ENCODE results near the gene LMOD3. TPM values are rescaled to one million over a fixed set of nuclear protein-coding genes. Genes with fewer than 3 reads are reported as not detected.

Gene LMOD3
- not detected for total RNA-seq (2021; fragmentation: NEBNext Ultra II Directional; extraction: Animal tissue kit (Norgen Biotek cat#: 25700))
- long read RNA-seq, result 0 reads

DNA sequence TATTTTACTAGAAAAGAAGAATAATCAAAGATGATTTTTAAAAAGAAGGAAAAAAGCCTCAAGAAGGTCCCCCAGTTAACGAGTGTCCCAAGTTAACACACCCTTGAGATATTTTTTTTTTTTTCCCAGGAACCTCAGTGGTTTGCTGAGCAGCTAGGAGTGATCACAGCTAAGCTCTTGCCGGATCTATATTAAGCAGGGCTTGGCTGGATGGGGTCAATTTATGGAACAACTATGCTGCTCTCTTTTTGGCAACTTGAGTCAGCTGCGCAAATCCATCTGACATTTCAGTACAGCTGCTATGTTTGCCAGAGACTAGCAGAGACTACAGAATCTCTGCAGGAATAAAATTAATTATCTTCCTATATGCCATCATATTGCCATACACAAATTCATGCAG lies at the start of gene LMOD3:
Gene LMOD3 (minus strand): TSS at position 193 of the 400 bp plus-strand sequence. CDS start 209 bp downstream, outside the sequence.
- H3K4me3 Mint-ChIP-seq, result no peak within 1 kb of the TSS
- TF ChIP-seq, protein P1, sequence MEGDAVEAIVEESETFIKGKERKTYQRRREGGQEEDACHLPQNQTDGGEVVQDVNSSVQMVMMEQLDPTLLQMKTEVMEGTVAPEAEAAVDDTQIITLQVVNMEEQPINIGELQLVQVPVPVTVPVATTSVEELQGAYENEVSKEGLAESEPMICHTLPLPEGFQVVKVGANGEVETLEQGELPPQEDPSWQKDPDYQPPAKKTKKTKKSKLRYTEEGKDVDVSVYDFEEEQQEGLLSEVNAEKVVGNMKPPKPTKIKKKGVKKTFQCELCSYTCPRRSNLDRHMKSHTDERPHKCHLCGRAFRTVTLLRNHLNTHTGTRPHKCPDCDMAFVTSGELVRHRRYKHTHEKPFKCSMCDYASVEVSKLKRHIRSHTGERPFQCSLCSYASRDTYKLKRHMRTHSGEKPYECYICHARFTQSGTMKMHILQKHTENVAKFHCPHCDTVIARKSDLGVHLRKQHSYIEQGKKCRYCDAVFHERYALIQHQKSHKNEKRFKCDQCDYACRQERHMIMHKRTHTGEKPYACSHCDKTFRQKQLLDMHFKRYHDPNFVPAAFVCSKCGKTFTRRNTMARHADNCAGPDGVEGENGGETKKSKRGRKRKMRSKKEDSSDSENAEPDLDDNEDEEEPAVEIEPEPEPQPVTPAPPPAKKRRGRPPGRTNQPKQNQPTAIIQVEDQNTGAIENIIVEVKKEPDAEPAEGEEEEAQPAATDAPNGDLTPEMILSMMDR (IDR thresholded peaks at IDR 0.05), result no peak
- no peaks in the 10 kb centered on the region for H3K36me3 Mint-ChIP-seq (ENCODE audit: low read depth)
- H3K27me3 Mint-ChIP-seq (ENCODE audit: insufficient read depth), result peaks cover 25% of the 10 kb centered on the region
- no peak within 1 kb of the TSS for H3K27ac Mint-ChIP-seq
- H3K4me1 Mint-ChIP-seq (ENCODE audit: low read depth), result no peaks in the 10 kb centered on the region; the same call in 1 of the 2 replicates
- no peak for DNase-seq
- H3K9me3 Mint-ChIP-seq, result no peaks in the 10 kb centered on the region

GRCh38 chr3:69172058-69172457 lies 49.7 kb upstream of the LMOD3 start:
- H3K36me3 Mint-ChIP-seq (ENCODE audit: low read depth), result no peaks in the 10 kb centered on the region
- no peaks in the 10 kb centered on the region for H3K9me3 Mint-ChIP-seq

DNA sequence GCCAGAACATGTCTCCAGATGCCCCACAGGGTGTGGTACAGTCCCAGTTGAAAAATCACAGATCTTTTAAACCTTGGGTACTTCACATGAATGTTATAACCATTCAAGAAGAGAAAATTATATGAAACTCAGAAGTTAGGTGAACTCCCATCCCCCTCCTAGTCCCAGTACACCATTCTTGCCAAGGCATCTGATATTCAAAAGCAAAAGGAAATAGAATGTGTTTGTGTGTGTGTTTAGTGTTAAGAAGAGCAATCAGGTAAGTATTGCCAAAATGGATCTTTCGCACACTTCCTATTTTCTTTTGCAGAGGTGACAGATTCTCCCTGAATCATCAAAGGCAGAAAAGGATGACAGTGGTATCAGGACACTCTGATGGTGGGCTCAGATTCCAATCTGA lies 44.1 kb upstream of the LMOD3 start:
- Mint-ChIP-seq H3K27ac (no peak overlapping the region), H3K4me3 (no peak overlapping the region), H3K27me3 (ENCODE audit: insufficient read depth) (peaks cover 8% of the 10 kb centered on the region; the same call in 1 of the 2 replicates), H3K4me1 (ENCODE audit: low read depth) (no peaks in the 10 kb centered on the region), H3K9me3 (no peaks in the 10 kb centered on the region), H3K36me3 (ENCODE audit: low read depth) (no peaks in the 10 kb centered on the region)
- TF ChIP-seq, protein P1 (IDR thresholded peaks at IDR 0.05), result no peak
- DNase-seq, result no peak

More at GRCh38 chr3:69172058-69172457, 49.7 kb upstream of the LMOD3 start:
- Mint-ChIP-seq H3K27ac (no peak overlapping the region), H3K4me1 (ENCODE audit: low read depth) (no peaks in the 10 kb centered on the region), H3K4me3 (no peak overlapping the region), H3K27me3 (ENCODE audit: insufficient read depth) (no peaks in the 10 kb centered on the region)
- DNase-seq, result no peak
- TF ChIP-seq, protein P1 (IDR thresholded peaks at IDR 0.05), result no peak

DNA sequence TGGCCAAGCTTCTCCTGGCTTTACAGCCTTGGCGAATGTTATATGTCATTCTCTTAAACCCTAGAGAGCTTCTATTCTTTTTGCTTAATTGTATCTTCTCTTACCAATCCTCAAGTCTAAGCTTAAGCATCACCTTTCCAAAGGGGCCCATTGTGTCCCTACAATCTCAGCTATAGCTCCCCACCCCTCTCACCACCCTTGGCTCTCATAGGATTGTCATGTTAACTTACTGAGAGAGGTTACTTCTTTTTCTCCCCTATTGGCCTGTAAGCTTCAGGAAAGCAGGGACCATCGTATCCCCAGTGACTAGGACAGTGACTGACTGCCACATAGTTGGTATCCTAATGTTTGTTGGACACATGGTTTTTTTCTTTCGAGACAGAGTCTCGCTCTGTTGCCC lies 43.3 kb upstream of the LMOD3 start:
- no peak for DNase-seq
- Mint-ChIP-seq H3K4me1 (ENCODE audit: low read depth) (no peaks in the 10 kb centered on the region), H3K9me3 (no peaks in the 10 kb centered on the region), H3K4me3 (no peak overlapping the region), H3K27me3 (ENCODE audit: insufficient read depth) (peaks cover 8% of the 10 kb centered on the region; the same call in 1 of the 2 replicates), H3K27ac (no peak overlapping the region), H3K36me3 (ENCODE audit: low read depth) (no peaks in the 10 kb centered on the region)
- TF ChIP-seq, protein P1 (IDR thresholded peaks at IDR 0.05), result no peak

GRCh38 chr3:69164296-69164695 lies 41.9 kb upstream of the LMOD3 start:
- Mint-ChIP-seq H3K36me3 (ENCODE audit: low read depth) (no peaks in the 10 kb centered on the region), H3K9me3 (no peaks in the 10 kb centered on the region), H3K4me3 (no peak overlapping the region), H3K27me3 (ENCODE audit: insufficient read depth) (peaks cover 8% of the 10 kb centered on the region; the same call in 1 of the 2 replicates), H3K27ac (no peak overlapping the region), H3K4me1 (ENCODE audit: low read depth) (no peaks in the 10 kb centered on the region)
- TF ChIP-seq, protein P1 (IDR thresholded peaks at IDR 0.05), result no peak
- DNase-seq, result no peak

Measured in HFFc6 (cell line).